ENCODE results near the gene FANK1.

Gene FANK1

GRCh38 chr10:126011995-126012394 is 115.6 kb downstream of the FANK1 start:
- no peak for TF ChIP-seq ZNF274 (IDR thresholded peaks at IDR 0.05; ENCODE audit: low read depth, low read length)
- H3K4me3 ChIP-seq (ENCODE audit: low read length): no peak overlapping the region

GRCh38 chr10:126012485-126012884 is 116.1 kb downstream of the FANK1 start:
- no peak overlapping the region for H3K4me3 ChIP-seq (ENCODE audit: low read length)
- TF ChIP-seq ZNF274 (IDR thresholded peaks at IDR 0.05; ENCODE audit: low read depth, low read length): no peak

DNA sequence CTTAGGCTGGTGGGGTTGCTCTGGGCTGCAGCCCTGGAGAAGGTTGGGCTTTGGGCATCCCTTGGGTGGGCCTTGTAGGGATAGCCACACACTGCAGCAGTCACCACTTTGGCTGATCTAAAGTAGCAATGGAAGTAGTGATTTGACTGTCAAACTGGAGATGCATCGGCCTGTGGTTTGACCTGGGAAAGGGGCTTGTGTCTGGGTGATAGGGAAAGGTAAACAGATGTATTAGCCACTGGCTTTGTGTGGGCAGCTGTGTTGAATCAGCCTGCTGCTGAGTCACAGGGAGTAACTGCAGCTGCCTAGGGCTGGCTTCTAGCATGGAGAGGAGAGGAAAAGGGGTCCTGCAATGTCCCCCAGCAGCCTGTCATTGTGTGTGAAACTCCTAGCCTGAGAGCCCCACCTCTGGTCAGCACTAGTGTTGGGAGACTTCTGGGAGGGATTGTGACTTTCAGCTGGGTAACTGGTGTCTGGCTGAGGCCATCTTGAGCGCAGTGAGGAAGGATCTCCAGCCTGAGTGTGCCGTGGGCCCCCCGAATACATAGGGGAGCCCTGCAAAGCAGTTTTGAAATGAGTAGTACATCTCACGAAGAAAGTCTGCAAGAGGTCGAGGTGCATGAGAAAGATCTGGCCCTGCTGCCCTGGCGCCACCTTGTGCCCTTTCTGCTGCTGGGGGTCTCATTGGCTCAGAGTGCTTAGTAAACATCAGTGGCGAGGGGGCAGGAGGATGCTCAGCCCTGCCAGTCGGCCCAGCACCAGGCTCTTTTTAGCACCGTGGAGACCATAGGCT is 117.3 kb downstream of the FANK1 start:
- no peak for TF ChIP-seq ZNF274 (IDR thresholded peaks at IDR 0.05; ENCODE audit: low read depth, low read length)
- no peak overlapping the region for H3K4me3 ChIP-seq (ENCODE audit: low read length)

GRCh38 chr10:126014309-126014708 is 117.9 kb downstream of the FANK1 start:
- no peak for TF ChIP-seq ZNF274 (IDR thresholded peaks at IDR 0.05; ENCODE audit: low read depth, low read length)
- H3K4me3 ChIP-seq (ENCODE audit: low read length): no peak overlapping the region

DNA sequence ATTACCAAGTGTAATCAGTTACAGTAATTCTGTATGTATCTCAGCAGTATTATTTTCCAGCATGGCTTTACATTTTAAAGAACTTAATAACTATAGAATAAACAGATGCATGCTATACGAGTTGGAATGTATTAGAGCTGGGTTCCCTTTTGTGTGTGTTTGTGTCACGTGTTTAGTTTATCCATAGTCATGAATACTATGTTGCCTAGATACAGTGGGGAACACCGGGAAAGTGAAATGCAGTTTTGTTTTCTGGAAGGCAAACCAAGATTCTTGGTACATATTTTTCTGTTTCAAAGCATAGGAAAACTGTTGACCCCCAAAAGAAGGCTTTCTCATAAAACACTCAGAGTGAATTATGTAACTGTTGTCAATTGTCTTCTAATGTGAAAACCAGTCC is 119.0 kb downstream of the FANK1 start:
- TF ChIP-seq ZNF274 (IDR thresholded peaks at IDR 0.05; ENCODE audit: low read depth, low read length): no peak
- no peak overlapping the region for H3K4me3 ChIP-seq (ENCODE audit: low read length)

DNA sequence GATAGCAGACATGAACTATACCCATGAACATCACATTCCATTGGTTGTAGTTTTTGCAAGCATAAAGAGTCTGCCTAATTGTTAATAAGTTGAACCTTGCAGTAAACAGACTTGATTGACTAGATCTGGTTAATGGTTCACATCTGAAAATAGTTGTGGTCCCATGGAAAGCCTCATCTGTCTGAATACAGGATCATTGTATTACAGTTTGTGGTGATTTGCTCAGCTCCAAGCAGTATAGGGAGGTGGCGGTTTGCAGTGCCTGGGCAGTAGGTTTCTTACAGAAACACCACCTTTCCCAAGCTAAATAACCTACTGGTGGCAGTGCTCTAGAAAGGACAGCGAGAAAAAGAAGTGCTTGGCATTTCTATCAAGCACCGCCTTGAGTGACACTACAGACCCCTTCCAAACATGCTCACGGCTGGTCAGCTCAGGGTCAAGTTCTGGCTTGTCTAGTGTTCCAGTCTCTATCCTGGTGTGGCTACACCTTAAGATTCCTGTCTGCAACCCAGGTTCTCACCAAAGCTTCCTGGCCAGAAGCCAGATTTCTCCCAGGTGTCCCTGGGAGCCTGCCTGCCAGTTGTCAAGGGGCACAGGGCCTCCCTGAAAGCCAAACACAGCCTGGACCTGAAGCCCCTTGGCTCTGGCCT is 119.9 kb downstream of the FANK1 start:
- H3K4me3 ChIP-seq (ENCODE audit: low read length): no peak overlapping the region
- no peak for TF ChIP-seq ZNF274 (IDR thresholded peaks at IDR 0.05; ENCODE audit: low read depth, low read length)

DNA sequence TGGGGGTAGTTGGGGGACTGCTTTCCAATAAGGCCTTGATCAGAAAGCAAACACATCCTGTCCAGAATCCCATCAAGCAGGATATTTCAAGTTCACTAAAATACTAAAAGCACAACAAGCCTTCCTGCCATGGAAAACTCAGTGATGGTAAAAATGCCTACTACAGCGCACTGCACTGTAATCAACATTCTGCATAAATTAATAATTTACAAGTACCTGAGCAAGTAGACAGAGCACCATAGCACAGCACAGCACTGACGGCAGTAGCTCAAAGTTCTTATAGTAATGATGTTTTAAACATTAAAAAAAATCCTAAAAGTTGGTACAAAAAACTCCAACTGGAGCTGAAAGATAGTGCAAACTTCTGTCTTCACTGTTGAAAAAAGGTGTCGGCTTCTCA is 120.5 kb downstream of the FANK1 start:
- H3K4me3 ChIP-seq (ENCODE audit: low read length): no peak overlapping the region
- TF ChIP-seq ZNF274 (IDR thresholded peaks at IDR 0.05; ENCODE audit: low read depth, low read length): no peak

- no peak for TF ChIP-seq ZNF274 (IDR thresholded peaks at IDR 0.05; ENCODE audit: low read depth, low read length)
- H3K4me3 ChIP-seq (ENCODE audit: low read length): no peak overlapping the region
Measured at GRCh38 chr10:126017961-126018560, 121.7 kb downstream of the FANK1 start.

GRCh38 chr10:126021833-126022500 is 125.6 kb downstream of the FANK1 start:
- no peak for TF ChIP-seq ZNF274 (IDR thresholded peaks at IDR 0.05; ENCODE audit: low read depth, low read length)
- no peak overlapping the region for H3K4me3 ChIP-seq (ENCODE audit: low read length)

- no peak for TF ChIP-seq ZNF274 (IDR thresholded peaks at IDR 0.05; ENCODE audit: low read depth, low read length)
- H3K4me3 ChIP-seq (ENCODE audit: low read length): no peak overlapping the region
Measured at GRCh38 chr10:126022841-126023240, 126.5 kb downstream of the FANK1 start.

- no peak for TF ChIP-seq ZNF274 (IDR thresholded peaks at IDR 0.05; ENCODE audit: low read depth, low read length)
- no peak overlapping the region for H3K4me3 ChIP-seq (ENCODE audit: low read length)
Measured at GRCh38 chr10:126027692-126028091, 131.3 kb downstream of the FANK1 start.

GRCh38 chr10:126029999-126030398 is 133.6 kb downstream of the FANK1 start:
- H3K4me3 ChIP-seq (ENCODE audit: low read length): no peak overlapping the region
- no peak for TF ChIP-seq ZNF274 (IDR thresholded peaks at IDR 0.05; ENCODE audit: low read depth, low read length)

- H3K4me3 ChIP-seq (ENCODE audit: low read length): no peak overlapping the region
- no peak for TF ChIP-seq ZNF274 (IDR thresholded peaks at IDR 0.05; ENCODE audit: low read depth, low read length)
Measured at GRCh38 chr10:126034586-126034985, 138.2 kb downstream of the FANK1 start.

DNA sequence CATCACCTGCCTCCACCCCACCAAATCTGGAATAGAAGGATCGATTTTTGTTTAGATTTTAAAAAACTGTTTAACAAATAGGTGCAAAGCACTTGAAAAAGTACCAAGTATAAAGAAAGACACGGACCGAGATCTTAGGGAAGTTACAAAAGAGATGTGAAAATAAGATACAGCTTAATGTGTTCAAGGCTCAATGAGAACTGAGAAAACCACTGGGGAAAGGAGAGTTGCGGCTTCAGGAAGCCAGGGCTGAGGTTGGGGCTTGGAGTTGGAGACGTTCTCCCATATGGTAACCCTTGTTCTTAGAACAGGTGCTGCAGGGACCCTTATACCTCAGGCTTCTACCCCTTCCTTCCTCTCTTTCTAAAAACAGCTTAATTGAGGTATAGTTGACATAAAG is 140.2 kb downstream of the FANK1 start:
- no peak overlapping the region for H3K4me3 ChIP-seq (ENCODE audit: low read length)
- no peak for TF ChIP-seq ZNF274 (IDR thresholded peaks at IDR 0.05; ENCODE audit: low read depth, low read length)
